NCI-H82 treated with DMSO at 0.1 percent for 48 hours (cell line): ENCODE measurements around the gene HSF4.

Experiments
- DNase-seq: peaks from one replicate; lab custom pipeline; 2025; ENCODE audit not compliant: unreplicated experiment; lab: John Stamatoyannopoulos, UW

Gene HSF4

DNA sequence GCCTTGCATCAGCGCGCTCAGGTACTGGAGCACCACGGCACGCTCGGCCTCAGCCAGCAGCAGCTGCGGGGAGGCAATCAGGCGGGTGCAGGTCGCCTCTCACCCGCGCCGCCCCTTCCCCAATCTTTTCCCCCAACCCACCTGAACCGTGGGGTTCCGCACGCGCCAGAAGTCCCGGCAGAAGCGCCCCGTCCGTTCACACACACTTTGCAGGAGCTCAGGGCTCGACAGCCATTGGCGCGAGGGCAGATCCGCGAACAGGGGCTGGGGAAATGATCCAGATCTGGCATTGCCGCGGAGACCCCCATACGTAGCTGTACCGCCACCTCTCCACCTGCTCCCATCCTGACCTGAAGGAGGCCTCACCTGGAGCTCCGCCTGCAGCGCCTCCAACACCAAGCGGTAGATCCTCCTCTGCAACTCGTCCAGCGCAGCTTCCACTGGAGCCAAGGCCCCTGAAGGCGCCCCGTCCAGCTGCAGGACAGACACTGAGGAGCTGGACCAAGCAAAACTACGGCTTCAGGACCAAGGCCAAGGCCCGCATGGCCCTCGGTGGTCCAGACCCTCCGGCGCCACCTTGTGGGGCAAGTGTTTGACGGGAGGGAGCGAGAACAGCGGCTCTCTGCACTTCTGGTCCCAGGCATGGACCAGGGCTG, 20.6 kb downstream of the HSF4 start:
- DNase-seq = peak; percentile 35

DNA sequence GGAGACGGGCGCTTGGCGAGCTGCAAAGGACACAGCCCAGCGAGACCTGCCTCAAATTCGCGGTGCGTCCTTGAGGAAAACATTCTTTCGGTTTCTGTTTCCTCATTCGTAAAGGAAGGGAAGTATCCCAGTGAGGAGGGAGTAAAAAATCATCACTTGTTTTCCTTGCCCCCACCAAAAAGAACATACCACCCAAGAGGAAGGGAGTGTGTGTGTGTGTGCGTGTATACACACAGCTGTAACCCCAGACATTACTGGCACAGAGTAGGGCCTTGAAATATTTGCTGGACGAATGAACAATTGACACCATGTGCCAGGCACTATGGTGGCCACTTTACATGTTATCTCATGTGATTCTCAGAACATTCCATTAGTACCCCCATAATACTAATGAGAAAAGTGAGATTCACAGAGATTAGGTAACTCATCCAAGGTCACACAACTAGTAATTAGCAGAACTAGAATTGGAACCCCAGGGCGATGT, 21.1 kb downstream of the HSF4 start:
- no peak for DNase-seq

DNA sequence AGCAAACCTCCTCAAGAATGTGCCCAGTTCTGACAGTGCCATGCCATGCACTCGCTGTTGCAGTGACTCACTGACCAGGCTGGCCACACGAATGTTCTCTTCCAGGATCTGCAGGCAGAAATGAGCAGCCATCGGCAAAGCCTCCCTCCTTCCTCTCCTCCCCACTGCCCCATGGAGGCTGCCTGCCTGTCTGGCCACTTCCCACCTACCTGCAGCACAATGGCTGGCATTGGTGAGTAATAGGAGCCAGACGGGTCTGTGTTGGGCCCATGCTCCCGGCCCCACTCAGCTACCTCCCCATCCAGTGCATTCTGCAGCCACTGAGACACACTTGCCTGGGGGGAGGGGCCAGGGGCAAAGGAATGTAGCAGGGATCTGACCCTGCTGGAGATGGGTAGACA, 22.0 kb downstream of the HSF4 start:
- no peak for DNase-seq

DNA sequence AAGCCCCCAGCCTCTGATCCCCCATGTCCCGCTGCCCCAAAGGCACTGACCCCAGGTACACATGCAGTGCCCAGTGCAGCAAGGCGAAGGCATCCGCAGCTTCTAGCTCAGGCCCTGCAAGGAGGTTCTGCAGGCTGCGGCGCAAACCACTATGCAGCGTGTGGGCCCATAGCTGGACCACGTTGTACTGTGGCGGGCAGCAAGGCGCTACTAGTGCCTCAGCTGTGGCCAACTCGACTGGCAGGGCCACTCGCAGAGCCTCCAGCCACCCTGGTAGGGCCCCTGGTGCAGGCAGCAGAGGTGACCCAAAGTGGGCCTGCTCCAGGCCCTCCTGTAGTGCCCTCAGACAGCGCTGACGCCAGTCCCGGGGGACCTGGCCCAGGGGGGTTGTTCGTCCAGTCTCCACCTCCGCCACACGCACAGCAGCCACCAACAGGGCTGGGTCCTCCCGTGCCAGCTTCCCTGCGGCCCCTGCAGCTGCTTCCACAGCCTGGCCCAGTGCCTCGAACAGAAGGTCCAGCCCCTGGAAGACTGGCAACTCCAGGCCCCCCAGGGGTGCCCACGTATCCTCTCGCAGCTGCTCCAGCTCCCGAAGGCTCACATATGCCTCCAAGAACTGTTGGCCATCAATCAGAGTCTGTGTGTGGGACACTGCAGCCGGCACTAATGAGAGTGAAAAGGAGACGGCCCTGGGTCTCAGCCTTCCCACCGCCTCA, 22.8 kb downstream of the HSF4 start:
- no peak for DNase-seq

DNA sequence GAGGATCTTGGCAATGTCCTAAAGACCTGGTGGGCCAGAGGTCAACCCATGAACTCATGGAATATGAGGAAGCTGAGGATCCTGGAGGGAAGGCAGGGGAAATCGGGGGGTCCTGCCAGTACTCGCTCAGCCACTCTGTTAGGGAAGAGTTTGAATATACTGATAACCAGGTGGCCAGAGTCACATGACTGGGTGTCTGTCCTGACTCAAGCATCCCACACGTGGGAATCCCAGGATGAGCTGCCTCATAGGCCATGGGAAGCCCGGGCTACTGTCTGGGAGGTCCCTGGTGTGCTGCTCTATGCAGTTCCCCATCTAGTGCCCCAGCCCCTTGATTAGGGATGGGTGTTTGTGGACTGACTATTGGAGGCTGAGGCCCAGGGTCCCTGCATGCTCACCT, 23.8 kb downstream of the HSF4 start:
- no peak for DNase-seq

DNA sequence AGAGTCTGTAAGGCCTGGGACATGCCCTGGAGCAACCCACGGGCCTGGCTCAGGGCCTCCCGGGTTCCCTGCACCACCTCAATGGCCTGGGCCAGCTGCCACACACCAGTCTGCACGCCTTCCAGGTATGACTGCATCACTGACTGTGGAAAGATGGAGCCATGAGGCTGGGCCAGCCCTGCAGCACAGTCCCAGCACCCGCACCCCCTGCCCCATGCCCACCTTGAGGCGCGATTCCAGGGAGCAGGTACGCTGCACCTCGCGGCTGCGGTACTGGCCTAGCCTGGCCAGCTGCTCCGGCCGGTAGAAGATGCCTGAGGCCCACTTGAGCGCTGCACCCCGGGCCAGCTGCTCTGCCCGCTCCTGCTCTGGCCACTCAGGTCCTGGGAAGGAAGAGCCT, 24.3 kb downstream of the HSF4 start:
- DNase-seq = no peak

DNA sequence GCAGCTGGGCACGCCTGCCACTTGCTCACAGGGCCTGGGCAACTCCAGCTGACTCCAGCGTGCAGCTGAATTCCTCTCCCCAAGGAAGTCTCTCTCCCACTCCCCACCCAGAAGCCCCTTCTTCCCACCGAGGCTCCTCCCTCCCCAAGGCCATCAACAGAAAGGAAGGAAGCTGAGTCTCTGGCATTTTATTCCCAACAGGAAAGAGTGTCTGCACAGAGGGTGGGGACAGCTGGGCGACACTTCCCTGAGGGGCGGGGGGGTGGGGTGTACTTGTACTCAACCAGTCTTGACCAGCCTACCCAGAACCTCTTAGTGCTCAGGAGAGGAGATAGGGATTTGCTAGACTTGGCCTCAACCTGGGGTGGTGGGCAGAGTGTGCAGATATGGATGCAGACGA, 25.5 kb downstream of the HSF4 start, which contains the start of gene EXOC3L1:
Gene EXOC3L1 (minus strand): TSS at position 96 of the 400 bp plus-strand sequence. CDS start 460 bp downstream, outside the sequence.
- no peak for DNase-seq

DNA sequence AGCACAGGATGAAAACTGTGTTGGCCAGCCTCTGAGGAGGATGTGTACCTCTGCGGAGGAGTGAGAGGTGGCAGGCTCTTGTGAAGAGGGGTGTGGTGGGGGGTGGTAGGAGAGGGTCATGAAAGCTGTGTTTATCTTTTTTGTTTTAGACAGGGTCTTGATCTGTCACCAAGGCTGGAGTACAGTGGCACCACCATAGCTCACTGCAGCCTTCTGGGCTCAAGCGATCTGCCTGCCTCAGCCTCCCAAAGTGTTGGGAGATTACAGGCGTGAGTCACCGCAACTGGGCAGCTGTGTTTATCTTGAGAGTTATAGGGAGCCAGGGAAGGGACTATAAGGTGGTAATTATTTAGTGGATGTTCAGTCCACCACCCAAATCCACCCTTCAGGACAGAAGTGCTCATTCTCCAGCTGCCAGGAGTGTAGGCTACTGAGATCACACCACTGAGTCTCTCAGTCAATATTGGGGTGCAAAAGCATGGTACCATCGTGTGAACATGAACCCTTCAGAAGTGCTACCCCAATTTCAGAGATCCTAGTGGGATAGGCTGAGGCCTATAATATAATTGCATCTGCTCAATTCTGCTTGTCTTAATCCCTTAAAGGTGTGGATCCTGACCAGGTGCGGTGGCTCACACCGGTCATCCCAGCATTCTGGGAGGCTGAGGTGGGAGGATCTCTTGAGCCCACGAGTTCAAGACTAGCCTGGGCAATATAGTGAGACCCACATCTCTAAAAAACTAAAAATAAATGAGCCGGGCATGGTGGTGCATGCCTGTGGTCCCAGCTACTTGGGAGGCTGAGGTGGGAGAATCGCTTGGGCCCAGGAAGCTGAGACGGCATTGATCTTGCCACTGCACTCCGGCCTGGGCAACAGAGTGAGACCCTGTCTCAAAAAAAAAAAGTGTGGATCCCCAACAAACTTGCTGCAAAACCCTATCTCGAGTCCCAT, 26.2 kb downstream of the HSF4 start:
- no peak for DNase-seq

DNA sequence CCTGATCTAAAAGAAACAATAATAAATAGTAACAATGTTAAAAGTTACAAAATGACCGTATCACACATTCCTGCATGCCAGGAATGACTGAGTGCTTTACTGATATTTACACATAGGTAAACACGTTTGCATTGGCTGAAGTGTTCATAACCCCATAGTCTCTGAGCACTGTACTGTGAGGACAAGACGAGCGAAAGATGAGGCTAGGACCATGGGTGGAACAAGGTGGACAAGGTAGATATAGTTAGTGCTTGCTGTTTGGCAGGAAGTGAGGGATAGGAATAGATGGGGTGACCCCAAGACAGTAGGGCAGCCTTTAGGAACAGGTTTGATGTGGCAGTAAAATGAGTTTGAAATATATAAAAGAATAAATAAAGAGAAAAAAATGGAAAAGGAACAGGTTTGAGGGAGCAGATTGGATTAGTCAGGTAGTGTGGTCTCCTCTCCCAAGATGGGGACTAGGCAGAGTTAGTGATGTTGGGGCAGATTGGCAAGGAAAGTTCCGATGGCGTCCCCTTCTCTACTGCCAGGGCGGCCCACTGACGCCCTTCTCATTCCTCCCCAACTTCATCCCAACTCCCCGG, 27.0 kb downstream of the HSF4 start:
- DNase-seq = no peak

DNA sequence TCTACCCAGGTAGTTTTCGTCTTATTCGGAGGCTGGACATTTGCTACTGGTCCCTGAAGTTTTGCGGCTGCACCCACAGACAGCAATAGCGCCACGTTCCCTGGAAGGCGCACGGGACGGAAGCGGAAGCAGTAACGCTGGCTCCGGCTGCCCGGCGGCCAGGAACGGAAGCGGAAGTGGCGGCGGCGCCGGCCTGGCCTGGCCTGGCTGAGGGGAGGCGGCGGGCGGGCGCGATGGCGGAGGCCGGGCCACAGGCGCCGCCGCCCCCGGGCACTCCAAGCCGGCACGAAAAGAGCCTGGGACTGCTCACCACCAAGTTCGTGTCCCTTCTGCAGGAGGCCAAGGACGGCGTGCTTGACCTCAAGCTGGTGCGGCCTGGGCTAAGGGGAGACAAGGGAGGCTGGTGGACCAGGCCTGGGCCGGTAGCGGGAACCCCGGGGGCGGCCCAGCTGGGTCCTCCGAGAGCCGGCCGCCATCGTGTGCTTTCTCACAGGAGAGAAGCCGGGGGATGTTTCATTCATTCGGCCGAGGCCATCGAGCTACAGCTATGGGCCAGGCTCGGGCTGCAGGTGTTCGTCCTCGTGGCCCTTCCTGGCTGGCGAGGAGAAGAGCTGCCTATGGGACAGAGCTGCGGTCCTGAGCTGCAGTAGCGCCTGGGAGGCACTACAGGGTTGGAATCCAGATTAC, 27.6 kb downstream of the HSF4 start, which contains the start of gene E2F4:
Gene E2F4 (plus strand): TSS at position 161 of the 687 bp plus-strand sequence. CDS start 73 bp downstream, at position 234.
- peak; percentile 65 for DNase-seq

DNA sequence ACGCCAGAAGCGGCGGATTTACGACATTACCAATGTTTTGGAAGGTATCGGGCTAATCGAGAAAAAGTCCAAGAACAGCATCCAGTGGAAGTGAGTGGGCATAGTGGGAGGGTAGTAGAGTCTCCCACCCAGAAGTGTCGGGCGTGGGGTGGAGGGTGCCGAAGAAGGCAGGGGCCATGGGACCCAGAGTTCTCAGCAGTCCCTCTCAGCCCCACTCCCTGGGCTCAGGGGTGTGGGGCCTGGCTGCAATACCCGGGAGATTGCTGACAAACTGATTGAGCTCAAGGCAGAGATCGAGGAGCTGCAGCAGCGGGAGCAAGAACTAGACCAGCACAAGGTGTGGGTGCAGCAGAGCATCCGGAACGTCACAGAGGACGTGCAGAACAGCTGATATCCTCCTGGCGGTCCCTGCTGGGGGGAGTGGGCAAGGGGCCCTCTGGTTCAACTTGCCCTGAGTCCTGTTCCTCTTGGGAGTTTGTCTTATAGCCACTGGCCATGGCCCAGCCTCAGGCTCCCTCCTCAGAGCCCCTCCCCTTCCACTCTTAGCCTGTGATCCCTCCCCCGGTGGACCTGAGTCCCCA, 28.3 kb downstream of the HSF4 start:
- DNase-seq = no peak

DNA sequence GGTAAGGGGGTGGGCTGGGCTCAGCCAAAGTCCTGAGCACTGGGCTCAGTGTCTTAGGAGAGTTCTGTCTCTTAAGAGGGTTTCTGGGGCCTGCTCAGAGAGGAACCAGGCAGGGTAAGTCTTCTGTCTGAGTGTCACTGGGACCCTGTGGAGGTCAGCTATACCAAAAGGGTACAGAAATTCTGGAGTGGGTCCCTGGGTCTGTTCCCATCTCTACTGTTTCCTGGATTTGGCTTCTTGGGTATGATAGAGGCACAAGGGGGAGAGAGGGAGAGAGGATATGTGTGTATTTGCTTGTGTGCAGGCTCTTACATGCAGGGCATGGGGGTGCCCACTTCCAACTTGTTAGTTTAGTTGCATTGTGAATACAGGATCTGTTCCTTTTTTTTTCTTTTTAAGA, 29.0 kb downstream of the HSF4 start:
- no peak for DNase-seq

DNA sequence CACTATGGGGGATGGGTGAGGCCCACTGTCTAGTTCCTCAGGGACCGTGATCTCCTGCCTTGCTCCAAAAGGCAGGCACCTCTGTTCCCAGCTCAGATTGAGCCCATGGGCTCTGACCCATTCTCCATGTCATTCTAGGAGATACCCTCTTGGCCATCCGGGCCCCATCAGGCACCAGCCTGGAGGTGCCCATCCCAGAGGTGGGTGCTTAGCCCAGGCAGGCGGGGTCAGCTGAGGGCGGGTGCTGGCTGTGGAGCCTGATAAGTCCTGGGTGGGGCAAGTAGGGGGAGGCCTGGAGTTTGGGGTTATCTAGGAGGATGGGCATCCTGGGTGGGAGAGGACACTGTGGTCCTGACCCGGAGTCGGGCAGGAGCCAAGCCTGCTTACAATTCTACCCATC, 29.7 kb downstream of the HSF4 start:
- no peak for DNase-seq

DNA sequence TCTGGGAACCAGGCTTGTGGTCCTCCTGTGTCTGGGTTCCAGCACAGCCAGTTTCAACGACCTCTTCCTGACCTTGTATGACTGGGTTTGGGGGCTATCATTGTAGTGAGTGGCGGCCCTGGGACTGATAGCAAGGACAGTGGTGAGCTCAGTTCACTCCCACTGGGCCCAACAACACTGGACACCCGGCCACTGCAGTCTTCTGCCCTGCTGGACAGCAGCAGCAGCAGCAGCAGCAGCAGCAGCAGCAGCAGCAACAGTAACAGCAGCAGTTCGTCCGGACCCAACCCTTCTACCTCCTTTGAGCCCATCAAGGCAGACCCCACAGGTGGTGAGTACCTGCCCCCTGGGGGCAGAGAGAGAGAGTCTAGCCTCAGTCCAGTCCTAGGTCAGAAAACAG, 31.1 kb downstream of the HSF4 start:
- DNase-seq = no peak

DNA sequence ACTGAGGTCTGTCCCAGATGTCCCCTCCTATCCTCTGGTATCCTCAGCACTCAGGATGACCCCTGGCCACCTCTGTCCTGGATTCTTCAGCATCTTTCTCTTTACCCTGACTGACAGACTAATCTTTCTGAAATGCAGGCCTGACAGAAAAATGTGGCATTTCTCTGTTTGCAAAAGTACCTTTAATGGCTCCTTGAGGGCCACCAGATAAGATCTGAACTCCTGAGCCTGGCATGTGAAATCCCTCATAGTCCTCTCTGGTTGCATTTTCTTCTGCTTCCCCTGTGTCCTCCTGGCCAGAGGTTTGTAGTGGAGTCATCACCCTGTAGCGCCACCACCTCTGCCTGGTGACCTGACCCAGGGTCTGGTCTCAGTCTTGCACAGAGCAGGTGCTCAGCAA, 32.3 kb downstream of the HSF4 start:
- DNase-seq = no peak

DNA sequence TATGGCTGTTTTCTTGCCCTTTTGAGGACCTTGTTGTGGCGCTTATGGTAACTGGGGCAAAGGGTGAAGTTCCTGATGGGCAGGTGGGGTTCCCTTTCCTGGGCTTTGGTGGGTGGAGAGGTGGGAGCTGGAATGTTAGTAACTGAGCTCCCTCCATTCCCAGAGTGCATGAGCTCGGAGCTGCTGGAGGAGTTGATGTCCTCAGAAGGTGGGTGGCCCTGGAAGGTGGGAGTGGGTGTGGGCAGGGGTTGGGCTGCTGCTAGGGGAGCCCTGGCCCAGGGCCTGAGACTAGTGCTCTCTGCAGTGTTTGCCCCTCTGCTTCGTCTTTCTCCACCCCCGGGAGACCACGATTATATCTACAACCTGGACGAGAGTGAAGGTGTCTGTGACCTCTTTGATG, 33.2 kb downstream of the HSF4 start:
- DNase-seq = no peak

DNA sequence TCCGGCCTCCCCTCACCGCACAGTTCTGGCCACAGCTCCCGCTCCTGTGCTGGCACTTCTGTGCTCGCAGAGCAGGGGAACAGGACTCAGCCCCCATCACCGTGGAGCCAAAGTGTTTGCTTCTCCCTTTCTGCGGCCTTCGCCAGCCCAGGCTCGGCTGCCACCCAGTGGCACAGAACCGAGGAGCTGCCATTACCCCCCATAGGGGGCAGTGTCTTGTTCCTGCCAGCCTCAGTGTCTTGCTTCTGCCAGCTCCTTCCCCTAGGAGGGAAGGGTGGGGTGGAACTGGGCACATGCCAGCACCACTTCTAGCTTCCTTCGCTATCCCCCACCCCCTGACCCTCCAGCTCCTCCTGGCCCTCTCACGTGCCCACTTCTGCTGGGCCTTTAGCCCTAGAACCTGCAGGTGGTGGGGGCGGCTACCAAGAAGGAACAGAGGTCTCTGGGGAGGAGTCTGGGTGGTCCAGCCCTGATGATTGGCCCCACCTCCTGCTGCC, 33.7 kb downstream of the HSF4 start:
- DNase-seq = no peak

DNA sequence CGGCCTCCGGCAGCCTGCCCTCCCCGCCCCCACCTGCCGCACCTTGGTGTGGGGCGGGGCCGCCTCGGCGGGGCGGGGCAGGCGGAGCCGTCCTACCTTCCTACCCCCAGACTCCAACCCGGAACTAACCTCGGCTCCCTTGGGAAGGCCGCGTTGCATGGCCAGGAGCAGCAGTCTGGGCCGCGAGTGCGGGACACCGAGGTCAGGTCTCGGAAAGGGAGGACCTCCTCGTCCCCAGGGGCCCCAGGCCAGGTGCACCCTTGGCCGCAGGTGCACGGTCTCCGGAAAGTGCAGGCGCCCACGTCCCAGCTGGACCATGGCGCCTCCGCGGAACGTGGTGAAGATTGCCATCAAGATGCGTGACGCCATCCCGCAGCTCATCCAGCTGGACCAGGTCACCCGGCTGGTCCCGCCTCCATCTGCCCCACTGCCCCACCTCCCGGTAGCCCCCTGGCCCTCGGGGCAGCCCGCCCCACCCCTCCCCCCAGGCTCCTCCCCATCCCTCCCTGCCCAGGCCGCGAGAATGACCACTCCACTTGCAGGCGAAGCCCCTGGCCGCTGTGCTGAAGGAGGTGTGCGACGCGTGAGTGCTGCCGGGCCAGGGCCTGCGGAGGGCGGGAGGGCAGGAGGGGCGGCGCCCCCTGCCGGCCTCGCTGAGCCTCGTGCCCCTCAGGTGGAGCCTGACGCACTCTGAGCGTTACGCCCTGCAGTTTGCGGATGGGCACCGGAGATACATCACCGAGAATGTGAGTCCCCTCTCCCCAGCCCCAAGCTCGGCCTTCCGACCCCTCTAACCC, 34.7 kb downstream of the HSF4 start, which contains the start of gene ELMO3:
Gene ELMO3 (plus strand): TSS at position 121 of the 797 bp plus-strand sequence. CDS start 196 bp downstream, at position 317.
- no peak for DNase-seq

DNA sequence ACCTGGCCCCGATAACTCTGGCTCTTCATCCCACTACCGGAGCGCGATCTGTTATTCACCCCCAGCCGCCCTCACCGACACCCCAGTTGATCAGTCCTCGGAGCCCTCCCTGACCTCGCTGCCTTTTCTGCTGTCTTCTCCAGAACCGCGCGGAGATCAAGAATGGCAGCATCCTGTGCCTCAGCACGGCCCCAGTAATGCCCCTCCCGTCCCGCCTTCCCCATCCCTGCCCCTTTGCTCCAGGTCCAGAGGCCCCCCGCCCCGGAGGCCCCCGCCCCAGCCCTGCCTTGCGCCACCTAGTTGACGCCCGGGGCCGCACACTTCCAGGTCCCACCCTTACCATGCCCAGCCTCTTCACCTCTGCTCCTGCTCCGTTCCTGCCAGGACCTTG, 35.3 kb downstream of the HSF4 start:
- no peak for DNase-seq
